HEK293 (cell line): Measurements from ENCODE around the gene EHD2.
A peak's percentile ranks its signal among the peaks of the same experiment; 100 is the strongest.

Source experiments
- HOXA7 ChIP-seq: sonication (generic); formaldehyde crosslinking; IDR thresholded peaks from 2 replicates; pipeline ENCODE4 v1.8.1; 2022; ENCODE audit warnings: missing genetic modification reagents, borderline replicate concordance
- IKZF3 ChIP-seq: fragments of 450-650 bp; IDR thresholded peaks from 2 replicates; pipeline ENCODE4 v1.5.0; 2018; ENCODE audit warnings: missing biosample characterization, mild to moderate bottlenecking, missing genetic modification characterization, moderate library complexity
- KLF1 ChIP-seq: fragments of 450-650 bp; formaldehyde crosslinking; IDR thresholded peaks from 2 replicates; pipeline ENCODE4 v1.5.1; 2016; ENCODE audit warnings: missing biosample characterization, missing genetic modification characterization
- REPIN1 ChIP-seq: fragments of 450-650 bp; formaldehyde crosslinking; IDR thresholded peaks from 2 replicates; pipeline ENCODE4 v1.5.1; 2017; ENCODE audit warnings: missing biosample characterization, missing genetic modification characterization, low read depth
- SALL2 ChIP-seq: fragments of 450-650 bp; formaldehyde crosslinking; IDR thresholded peaks from 2 replicates; pipeline ENCODE4 v1.5.0; 2017; ENCODE audit warnings: missing biosample characterization, mild to moderate bottlenecking, missing genetic modification characterization, borderline replicate concordance
- SCRT1 ChIP-seq: fragments of 450-650 bp; formaldehyde crosslinking; IDR thresholded peaks from 2 replicates; pipeline ENCODE4 v1.5.1; 2016; ENCODE audit warnings: missing biosample characterization, missing genetic modification characterization, borderline replicate concordance
- TCF7L2 ChIP-seq: IDR thresholded peaks from 2 replicates; pipeline ENCODE4 v1.6.1; 2011; ENCODE audit warnings: low read depth, mild to moderate bottlenecking, inconsistent platforms, low read length, moderate library complexity, borderline replicate concordance
- WT1 ChIP-seq: fragments of 450-650 bp; formaldehyde crosslinking; IDR thresholded peaks from 2 replicates; pipeline ENCODE4 v1.5.1; 2016; ENCODE audit warnings: missing biosample characterization, missing genetic modification characterization
- ZBTB1 ChIP-seq: fragments of 450-650 bp; formaldehyde crosslinking; IDR thresholded peaks from 2 replicates; pipeline ENCODE4 v1.5.1; 2016; ENCODE audit warnings: missing biosample characterization, missing genetic modification characterization
- ZBTB20 ChIP-seq: fragments of 450-650 bp; formaldehyde crosslinking; IDR thresholded peaks from 2 replicates; pipeline ENCODE4 v1.5.1; 2016; ENCODE audit warnings: missing biosample characterization, missing genetic modification characterization
- ZBTB7A ChIP-seq: fragments of 450-650 bp; formaldehyde crosslinking; IDR thresholded peaks from 2 replicates; pipeline ENCODE4 v1.5.1; 2016; ENCODE audit warnings: low read depth, missing biosample characterization, missing genetic modification characterization
- ZEB2 ChIP-seq: fragments of 450-650 bp; formaldehyde crosslinking; IDR thresholded peaks from 2 replicates; pipeline ENCODE4 v1.5.1; 2016; ENCODE audit warnings: missing biosample characterization, missing genetic modification characterization
- ZFP37 ChIP-seq: fragments of 450-650 bp; formaldehyde crosslinking; IDR thresholded peaks from 2 replicates; pipeline ENCODE4 v1.5.1; 2016; ENCODE audit warnings: missing biosample characterization, missing genetic modification characterization
- ZNF10 ChIP-seq: fragments of 450-650 bp; formaldehyde crosslinking; IDR thresholded peaks from 2 replicates; pipeline ENCODE4 v1.5.1; 2017; ENCODE audit warnings: missing biosample characterization, missing genetic modification characterization
- ZNF133 ChIP-seq: fragments of 450-650 bp; formaldehyde crosslinking; IDR thresholded peaks from 2 replicates; pipeline ENCODE4 v1.5.1; 2016; ENCODE audit warnings: missing biosample characterization, missing genetic modification characterization
- ZNF211 ChIP-seq: fragments of 450-650 bp; formaldehyde crosslinking; IDR thresholded peaks from 2 replicates; pipeline ENCODE4 v1.5.1; 2016; ENCODE audit warnings: low read depth, missing biosample characterization, missing genetic modification characterization
- ZNF223 ChIP-seq: fragments of 450-650 bp; formaldehyde crosslinking; IDR thresholded peaks from 2 replicates; pipeline ENCODE4 v1.5.1; 2016; ENCODE audit warnings: missing biosample characterization, missing genetic modification characterization
- ZNF239 ChIP-seq: fragments of 450-650 bp; formaldehyde crosslinking; IDR thresholded peaks from 2 replicates; pipeline ENCODE4 v1.5.1; 2016; ENCODE audit warnings: missing biosample characterization, missing genetic modification characterization
- ZNF266 ChIP-seq: fragments of 450-650 bp; formaldehyde crosslinking; IDR thresholded peaks from 2 replicates; pipeline ENCODE4 v1.5.1; 2016; ENCODE audit warnings: missing biosample characterization, missing genetic modification characterization, low read depth
- ZNF324 ChIP-seq: fragments of 450-650 bp; formaldehyde crosslinking; IDR thresholded peaks from 2 replicates; pipeline ENCODE4 v1.5.1; 2016; ENCODE audit warnings: missing biosample characterization, missing genetic modification characterization
- ZNF341 ChIP-seq: fragments of 450-650 bp; formaldehyde crosslinking; IDR thresholded peaks from 2 replicates; pipeline ENCODE4; 2016; ENCODE audit warnings: low read depth, missing biosample characterization, missing genetic modification characterization
- ZNF366 ChIP-seq: fragments of 450-650 bp; formaldehyde crosslinking; conservative IDR thresholded peaks from 2 replicates; pipeline ENCODE4 v1.5.1; 2016; ENCODE audit warnings: missing biosample characterization, missing genetic modification characterization
- ZNF433 ChIP-seq: fragments of 450-650 bp; formaldehyde crosslinking; IDR thresholded peaks from 2 replicates; pipeline ENCODE4 v1.5.1; 2016; ENCODE audit warnings: missing biosample characterization, missing genetic modification characterization, low read depth
- ZNF596 ChIP-seq: fragments of 450-650 bp; IDR thresholded peaks from 2 replicates; pipeline ENCODE4 v1.5.0; 2018; ENCODE audit warnings: missing biosample characterization, mild to moderate bottlenecking, missing genetic modification characterization, moderate library complexity
- ZNF670 ChIP-seq: fragments of 450-650 bp; formaldehyde crosslinking; IDR thresholded peaks from 2 replicates; pipeline ENCODE4 v1.5.1; 2016; ENCODE audit warnings: missing biosample characterization, missing genetic modification characterization, low read depth
- ZNF707 ChIP-seq: fragments of 450-650 bp; formaldehyde crosslinking; IDR thresholded peaks from 2 replicates; pipeline ENCODE4 v1.5.1; 2016; ENCODE audit warnings: missing biosample characterization, missing genetic modification characterization
- ZNF768 ChIP-seq: fragments of 450-650 bp; formaldehyde crosslinking; IDR thresholded peaks from 2 replicates; pipeline ENCODE4 v1.5.1; 2018; ENCODE audit warnings: missing biosample characterization, mild to moderate bottlenecking, missing genetic modification characterization
- TF ChIP-seq, protein P1 (sequence below): fragments of 450-650 bp; IDR thresholded peaks from 2 replicates; pipeline ENCODE4 v1.5.1; 2018; ENCODE audit warnings: missing biosample characterization, missing genetic modification characterization
- TF ChIP-seq, protein P2 (sequence below): fragments of 450-650 bp; formaldehyde crosslinking; IDR thresholded peaks from 2 replicates; pipeline ENCODE4 v1.5.1; 2016; ENCODE audit warnings: missing biosample characterization, missing genetic modification characterization
- TF ChIP-seq, protein P3 (sequence below): fragments of 450-650 bp; formaldehyde crosslinking; IDR thresholded peaks from 2 replicates; pipeline ENCODE4 v1.5.1; 2016; ENCODE audit warnings: missing biosample characterization, missing genetic modification characterization
- TF ChIP-seq, protein P4 (sequence below): fragments of 450-650 bp; formaldehyde crosslinking; IDR thresholded peaks from 2 replicates; pipeline ENCODE4 v1.5.1; 2016; ENCODE audit warnings: missing biosample characterization, missing genetic modification characterization
- TF ChIP-seq, protein P5 (sequence below): fragments of 450-650 bp; formaldehyde crosslinking; IDR thresholded peaks from 2 replicates; pipeline ENCODE4 v1.5.1; 2016; ENCODE audit warnings: missing biosample characterization, missing genetic modification characterization
- TF ChIP-seq, protein P6 (sequence below): fragments of 450-650 bp; formaldehyde crosslinking; IDR thresholded peaks from 2 replicates; pipeline ENCODE4 v1.5.1; 2017; ENCODE audit warnings: missing biosample characterization, missing genetic modification characterization

EHD2 gene

DNA sequence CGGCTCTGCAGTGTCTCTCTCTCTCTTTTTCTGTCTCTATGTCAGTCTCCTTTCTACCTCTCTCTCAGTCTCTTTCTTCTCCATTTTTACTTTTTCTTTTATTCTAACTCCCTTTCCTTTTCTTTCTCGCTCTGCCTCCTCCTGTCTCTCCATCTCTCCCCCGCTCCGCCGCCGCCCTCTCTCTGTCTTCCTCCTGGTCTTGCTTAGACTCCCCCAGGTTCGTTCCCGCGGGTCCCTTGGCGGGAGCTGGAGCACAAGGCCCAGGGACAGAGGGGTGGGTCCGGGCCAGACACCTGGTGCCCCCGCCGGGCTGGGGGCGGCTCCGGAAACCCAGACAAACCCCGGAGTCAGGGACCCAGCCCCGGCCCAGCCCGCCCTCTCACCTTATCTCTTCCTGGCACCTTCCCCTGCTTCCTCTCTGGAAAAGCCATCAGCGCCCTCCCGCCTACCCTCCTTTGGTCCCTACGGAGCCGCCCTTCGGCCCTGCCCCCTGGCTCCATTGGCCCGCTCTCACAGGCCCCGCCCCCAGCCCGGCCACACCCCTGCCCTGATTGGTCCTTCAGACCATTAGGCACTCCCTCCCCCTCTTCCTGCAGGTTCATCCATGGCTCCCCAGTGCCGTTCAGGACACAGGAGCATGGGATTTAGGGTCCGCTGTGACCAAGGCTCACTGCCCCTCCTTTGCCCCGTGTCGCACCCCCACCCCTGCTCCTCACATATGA lies 16.7 kb downstream of the EHD2 start (continued):
- TF ChIP-seq ZBTB1 (tag by site-specific recombination) (no peak), ZNF768 (tag by site-specific recombination) (no peak), TCF7L2 (no peak), ZNF211 (tag by site-specific recombination) (no peak), HOXA7 (no peak), ZNF133 (tag by site-specific recombination) (no peak), ZNF433 (tag by site-specific recombination) (no peak), ZFP37 (tag by site-specific recombination) (no peak; the same call in 1 of the 2 replicates), ZNF10 (tag by site-specific recombination) (peak; percentile 90), ZBTB7A (no peak), ZNF324 (tag by site-specific recombination) (no peak), ZNF223 (tag by site-specific recombination) (no peak), ZNF670 (tag by site-specific recombination) (no peak), ZNF596 (tag by site-specific recombination) (peak; percentile 40; the same call in 1 of the 2 replicates), WT1 (no peak), ZNF707 (tag by site-specific recombination) (no peak), ZNF366 (tag by site-specific recombination) (peak; percentile 89), KLF1 (tag by site-specific recombination) (peak; percentile 65; the same call in 1 of the 2 replicates), ZNF341 (tag by site-specific recombination) (peak; percentile 83), ZNF266 (tag by site-specific recombination) (no peak), ZEB2 (tag by site-specific recombination) (0 out of 2 replicates have a peak, but pooled peaks have one; percentile 62), ZNF239 (tag by site-specific recombination) (no peak), SALL2 (tag by site-specific recombination) (no peak), ZBTB20 (tag by site-specific recombination) (no peak), REPIN1 (tag by site-specific recombination) (no peak), SCRT1 (no peak), IKZF3 (tag by site-specific recombination) (peak; percentile 80)
- TF ChIP-seq, protein P1, sequence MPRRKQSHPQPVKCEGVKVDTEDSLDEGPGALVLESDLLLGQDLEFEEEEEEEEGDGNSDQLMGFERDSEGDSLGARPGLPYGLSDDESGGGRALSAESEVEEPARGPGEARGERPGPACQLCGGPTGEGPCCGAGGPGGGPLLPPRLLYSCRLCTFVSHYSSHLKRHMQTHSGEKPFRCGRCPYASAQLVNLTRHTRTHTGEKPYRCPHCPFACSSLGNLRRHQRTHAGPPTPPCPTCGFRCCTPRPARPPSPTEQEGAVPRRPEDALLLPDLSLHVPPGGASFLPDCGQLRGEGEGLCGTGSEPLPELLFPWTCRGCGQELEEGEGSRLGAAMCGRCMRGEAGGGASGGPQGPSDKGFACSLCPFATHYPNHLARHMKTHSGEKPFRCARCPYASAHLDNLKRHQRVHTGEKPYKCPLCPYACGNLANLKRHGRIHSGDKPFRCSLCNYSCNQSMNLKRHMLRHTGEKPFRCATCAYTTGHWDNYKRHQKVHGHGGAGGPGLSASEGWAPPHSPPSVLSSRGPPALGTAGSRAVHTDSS (tag by site-specific recombination) = no peak
- TF ChIP-seq, protein P2, sequence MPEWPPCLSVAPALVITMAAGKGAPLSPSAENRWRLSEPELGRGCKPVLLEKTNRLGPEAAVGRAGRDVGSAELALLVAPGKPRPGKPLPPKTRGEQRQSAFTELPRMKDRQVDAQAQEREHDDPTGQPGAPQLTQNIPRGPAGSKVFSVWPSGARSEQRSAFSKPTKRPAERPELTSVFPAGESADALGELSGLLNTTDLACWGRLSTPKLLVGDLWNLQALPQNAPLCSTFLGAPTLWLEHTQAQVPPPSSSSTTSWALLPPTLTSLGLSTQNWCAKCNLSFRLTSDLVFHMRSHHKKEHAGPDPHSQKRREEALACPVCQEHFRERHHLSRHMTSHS (tag by site-specific recombination) = no peak
- TF ChIP-seq, protein P3, sequence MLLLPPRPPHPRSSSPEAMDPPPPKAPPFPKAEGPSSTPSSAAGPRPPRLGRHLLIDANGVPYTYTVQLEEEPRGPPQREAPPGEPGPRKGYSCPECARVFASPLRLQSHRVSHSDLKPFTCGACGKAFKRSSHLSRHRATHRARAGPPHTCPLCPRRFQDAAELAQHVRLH = no peak
- TF ChIP-seq, protein P4, sequence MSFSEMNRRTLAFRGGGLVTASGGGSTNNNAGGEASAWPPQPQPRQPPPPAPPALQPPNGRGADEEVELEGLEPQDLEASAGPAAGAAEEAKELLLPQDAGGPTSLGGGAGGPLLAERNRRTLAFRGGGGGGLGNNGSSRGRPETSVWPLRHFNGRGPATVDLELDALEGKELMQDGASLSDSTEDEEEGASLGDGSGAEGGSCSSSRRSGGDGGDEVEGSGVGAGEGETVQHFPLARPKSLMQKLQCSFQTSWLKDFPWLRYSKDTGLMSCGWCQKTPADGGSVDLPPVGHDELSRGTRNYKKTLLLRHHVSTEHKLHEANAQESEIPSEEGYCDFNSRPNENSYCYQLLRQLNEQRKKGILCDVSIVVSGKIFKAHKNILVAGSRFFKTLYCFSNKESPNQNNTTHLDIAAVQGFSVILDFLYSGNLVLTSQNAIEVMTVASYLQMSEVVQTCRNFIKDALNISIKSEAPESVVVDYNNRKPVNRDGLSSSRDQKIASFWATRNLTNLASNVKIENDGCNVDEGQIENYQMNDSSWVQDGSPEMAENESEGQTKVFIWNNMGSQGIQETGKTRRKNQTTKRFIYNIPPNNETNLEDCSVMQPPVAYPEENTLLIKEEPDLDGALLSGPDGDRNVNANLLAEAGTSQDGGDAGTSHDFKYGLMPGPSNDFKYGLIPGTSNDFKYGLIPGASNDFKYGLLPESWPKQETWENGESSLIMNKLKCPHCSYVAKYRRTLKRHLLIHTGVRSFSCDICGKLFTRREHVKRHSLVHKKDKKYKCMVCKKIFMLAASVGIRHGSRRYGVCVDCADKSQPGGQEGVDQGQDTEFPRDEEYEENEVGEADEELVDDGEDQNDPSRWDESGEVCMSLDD (tag by site-specific recombination) = no peak
- TF ChIP-seq, protein P5, sequence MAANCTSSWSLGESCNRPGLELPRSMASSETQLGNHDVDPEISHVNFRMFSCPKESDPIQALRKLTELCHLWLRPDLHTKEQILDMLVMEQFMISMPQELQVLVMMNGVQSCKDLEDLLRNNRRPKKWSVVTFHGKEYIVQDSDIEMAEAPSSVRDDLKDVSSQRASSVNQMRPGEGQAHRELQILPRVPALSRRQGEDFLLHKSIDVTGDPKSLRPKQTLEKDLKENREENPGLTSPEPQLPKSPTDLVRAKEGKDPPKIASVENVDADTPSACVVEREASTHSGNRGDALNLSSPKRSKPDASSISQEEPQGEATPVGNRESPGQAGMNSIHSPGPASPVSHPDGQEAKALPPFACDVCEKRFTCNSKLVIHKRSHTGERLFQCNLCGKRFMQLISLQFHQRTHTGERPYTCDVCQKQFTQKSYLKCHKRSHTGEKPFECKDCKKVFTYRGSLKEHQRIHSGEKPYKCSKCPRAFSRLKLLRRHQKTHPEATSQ = no peak
- TF ChIP-seq, protein P6, sequence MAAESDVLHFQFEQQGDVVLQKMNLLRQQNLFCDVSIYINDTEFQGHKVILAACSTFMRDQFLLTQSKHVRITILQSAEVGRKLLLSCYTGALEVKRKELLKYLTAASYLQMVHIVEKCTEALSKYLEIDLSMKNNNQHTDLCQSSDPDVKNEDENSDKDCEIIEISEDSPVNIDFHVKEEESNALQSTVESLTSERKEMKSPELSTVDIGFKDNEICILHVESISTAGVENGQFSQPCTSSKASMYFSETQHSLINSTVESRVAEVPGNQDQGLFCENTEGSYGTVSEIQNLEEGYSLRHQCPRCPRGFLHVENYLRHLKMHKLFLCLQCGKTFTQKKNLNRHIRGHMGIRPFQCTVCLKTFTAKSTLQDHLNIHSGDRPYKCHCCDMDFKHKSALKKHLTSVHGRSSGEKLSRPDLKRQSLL (tag by site-specific recombination) = peak; percentile 43; the same call in 1 of the 2 replicates
